ENCODE measurements around the gene CHST8. TPM values are rescaled to one million over a fixed set of nuclear protein-coding genes. Genes with fewer than 3 reads are reported as not detected.

The CHST8 gene
- total and polyA plus RNA-seq, 4 donors: 0.09 to 0.67 (median 0.24) TPM

GRCh38 chr19:33806434-33806881 is 184.7 kb downstream of the CHST8 start:
- DNase-seq (no peak), ATAC-seq (ENCODE audit: insufficient read depth, low FRiP score) (no peak)
- Histone ChIP-seq H3K4me1 (ENCODE audit: control insufficient read depth in 5 of 5, insufficient read depth in 5 of 5, low read length in 5 of 5) (peaks cover 0 to 7% (median 0%) of the 10 kb centered on the region in 5 donors), H3K27me3 (ENCODE audit: control insufficient read depth in 3 of 3, insufficient read depth in 3 of 3, low read length in 2 of 3) (no peaks in the 10 kb centered on the region), H3K36me3 (ENCODE audit: control insufficient read depth in 4 of 4, insufficient read depth in 4 of 4, low read length in 4 of 4) (peaks cover 0 to 40% (median 29%) of the 10 kb centered on the region in 4 donors), H3K9me3 (ENCODE audit: control insufficient read depth in 4 of 4, insufficient read depth in 3 of 4, low read length in 3 of 4) (no peaks in the 10 kb centered on the region), H3K27ac (ENCODE audit: low read depth in 1 of 2, low read length in 1 of 2) (no peak overlapping the region), H3K9ac (ENCODE audit: insufficient read depth in 1 of 2, low read length in 2 of 2) (no peak overlapping the region), H3K4me3 (no peak overlapping the region)
- 75 to 82% methylated on average over 8 of the region's 8 CpGs for WGBS, 2 donors
- TF ChIP-seq CTCF (IDR thresholded peaks at IDR 0.05; ENCODE audit: control extremely low read depth, extremely low read depth): no peak

GRCh38 chr19:33808399-33808798 is 186.6 kb downstream of the CHST8 start:
- ATAC-seq (ENCODE audit: insufficient read depth, low FRiP score) (no peak), DNase-seq (no peak)
- WGBS, 2 donors: 87 to 100% methylated on average over 1 of the region's 1 CpG
- Histone ChIP-seq H3K27ac (ENCODE audit: low read depth in 1 of 2, low read length in 1 of 2) (no peak overlapping the region), H3K4me1 (ENCODE audit: control insufficient read depth in 5 of 5, insufficient read depth in 5 of 5, low read length in 5 of 5) (peaks cover 0 to 7% (median 0%) of the 10 kb centered on the region in 5 donors), H3K9ac (ENCODE audit: insufficient read depth in 1 of 2, low read length in 2 of 2) (no peak overlapping the region), H3K9me3 (ENCODE audit: control insufficient read depth in 4 of 4, insufficient read depth in 3 of 4, low read length in 3 of 4) (no peaks in the 10 kb centered on the region), H3K27me3 (ENCODE audit: control insufficient read depth in 3 of 3, insufficient read depth in 3 of 3, low read length in 2 of 3) (no peaks in the 10 kb centered on the region), H3K36me3 (ENCODE audit: control insufficient read depth in 4 of 4, insufficient read depth in 4 of 4, low read length in 4 of 4) (peaks cover 0 to 52% (median 31%) of the 10 kb centered on the region in 4 donors), H3K4me3 (no peak overlapping the region)
- TF ChIP-seq CTCF (IDR thresholded peaks at IDR 0.05; ENCODE audit: control extremely low read depth, extremely low read depth): no peak

DNA sequence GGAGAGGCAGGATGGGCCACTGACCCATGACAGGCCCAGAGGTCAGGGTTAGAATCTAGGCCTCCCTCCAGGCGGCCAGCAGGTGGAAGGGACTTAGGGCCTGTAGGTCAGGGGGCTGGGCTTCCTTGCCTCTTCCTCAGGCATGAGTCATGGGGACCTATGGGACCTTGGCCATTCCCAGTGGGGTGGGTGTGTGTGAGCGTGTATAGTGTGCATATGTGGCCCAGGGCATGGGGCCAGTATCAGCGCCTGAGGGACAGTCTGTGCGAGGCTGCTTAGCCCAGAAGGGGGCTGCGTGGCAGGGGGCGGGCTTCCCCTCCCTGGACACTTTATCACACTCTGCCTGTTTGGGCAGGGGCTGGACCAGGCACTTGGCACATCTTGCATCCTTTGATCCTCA is 188.2 kb downstream of the CHST8 start:
- 92 to 93% methylated on average over 6 of the region's 6 CpGs for WGBS, 2 donors
- H3K4me1 ChIP-seq (ENCODE audit: control insufficient read depth in 5 of 5, insufficient read depth in 5 of 5, low read length in 5 of 5): peaks cover 0 to 10% (median 5%) of the 10 kb centered on the region in 5 donors
- no peaks in the 10 kb centered on the region for H3K9me3 ChIP-seq (ENCODE audit: control insufficient read depth in 4 of 4, insufficient read depth in 3 of 4, low read length in 3 of 4)
- TF ChIP-seq CTCF (IDR thresholded peaks at IDR 0.05; ENCODE audit: control extremely low read depth, extremely low read depth): no peak
- no peak overlapping the region for H3K9ac ChIP-seq (ENCODE audit: insufficient read depth in 1 of 2, low read length in 2 of 2)
- peaks cover 0 to 47% (median 23%) of the 10 kb centered on the region in 4 donors for H3K36me3 ChIP-seq (ENCODE audit: control insufficient read depth in 4 of 4, insufficient read depth in 4 of 4, low read length in 4 of 4)
- ATAC-seq (ENCODE audit: insufficient read depth, low FRiP score) (no peak), DNase-seq (no peak)
- H3K27me3 ChIP-seq (ENCODE audit: control insufficient read depth in 3 of 3, insufficient read depth in 3 of 3, low read length in 2 of 3): no peaks in the 10 kb centered on the region
- no peak overlapping the region for H3K27ac ChIP-seq (ENCODE audit: low read depth in 1 of 2, low read length in 1 of 2)
- no peak overlapping the region for H3K4me3 ChIP-seq

GRCh38 chr19:33810821-33811220 is 189.1 kb downstream of the CHST8 start:
- H3K27me3 ChIP-seq (ENCODE audit: control insufficient read depth in 3 of 3, insufficient read depth in 3 of 3, low read length in 2 of 3): no peaks in the 10 kb centered on the region
- no peak overlapping the region for H3K9ac ChIP-seq (ENCODE audit: insufficient read depth in 1 of 2, low read length in 2 of 2)
- DNase-seq: no peak
- no peak overlapping the region for H3K4me3 ChIP-seq
- 96 to 98% methylated on average over 11 of the region's 11 CpGs for WGBS, 2 donors
- peaks cover 0 to 19% (median 5%) of the 10 kb centered on the region in 5 donors for H3K4me1 ChIP-seq (ENCODE audit: control insufficient read depth in 5 of 5, insufficient read depth in 5 of 5, low read length in 5 of 5)
- no peak for TF ChIP-seq CTCF (IDR thresholded peaks at IDR 0.05; ENCODE audit: control extremely low read depth, extremely low read depth)
- ATAC-seq (ENCODE audit: insufficient read depth, low FRiP score): no peak
- no peak overlapping the region for H3K27ac ChIP-seq (ENCODE audit: low read depth in 1 of 2, low read length in 1 of 2)
- no peaks in the 10 kb centered on the region for H3K9me3 ChIP-seq (ENCODE audit: control insufficient read depth in 4 of 4, insufficient read depth in 3 of 4, low read length in 3 of 4)
- peaks cover 0 to 42% (median 19%) of the 10 kb centered on the region in 4 donors for H3K36me3 ChIP-seq (ENCODE audit: control insufficient read depth in 4 of 4, insufficient read depth in 4 of 4, low read length in 4 of 4)

Measured in lung (tissue), 12 donors.